NCI-H748 treated with DMSO at 0.1 percent for 48 hours (cell line): Measurements from ENCODE around the gene ITGAE.
A peak's percentile ranks its signal among the peaks of the same experiment; 100 is the strongest.
"Not testable (repeated sequence)": the region's sequence is repeated elsewhere in the genome, so short reads cannot be mapped to it uniquely, and the experiment has no call there.

ENCODE experiments used
- DNase-seq: peaks from one replicate; lab custom pipeline; 2025; lab: John Stamatoyannopoulos, UW

Gene ITGAE

DNA sequence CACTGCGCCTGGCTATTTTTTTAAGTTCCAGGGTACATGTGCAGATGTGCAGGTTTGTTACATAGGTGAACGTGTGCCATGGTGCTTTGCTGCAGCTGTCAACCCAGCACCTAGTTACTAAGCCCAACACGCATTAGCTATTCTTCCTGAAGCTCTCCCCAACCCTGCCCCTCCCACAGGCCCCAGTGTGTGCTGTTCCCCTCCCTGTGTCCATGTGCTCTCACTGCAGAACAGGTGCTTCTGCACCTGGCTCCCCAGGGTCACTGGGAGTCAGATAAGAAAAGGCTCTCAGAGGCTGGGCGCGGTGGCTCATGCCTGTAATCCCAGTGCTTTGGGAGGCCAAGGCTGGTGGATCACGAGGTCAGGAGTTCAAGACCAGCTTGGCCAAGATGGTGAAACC, 71.1 kb downstream of the ITGAE start:
- DNase-seq, result no peak

DNA sequence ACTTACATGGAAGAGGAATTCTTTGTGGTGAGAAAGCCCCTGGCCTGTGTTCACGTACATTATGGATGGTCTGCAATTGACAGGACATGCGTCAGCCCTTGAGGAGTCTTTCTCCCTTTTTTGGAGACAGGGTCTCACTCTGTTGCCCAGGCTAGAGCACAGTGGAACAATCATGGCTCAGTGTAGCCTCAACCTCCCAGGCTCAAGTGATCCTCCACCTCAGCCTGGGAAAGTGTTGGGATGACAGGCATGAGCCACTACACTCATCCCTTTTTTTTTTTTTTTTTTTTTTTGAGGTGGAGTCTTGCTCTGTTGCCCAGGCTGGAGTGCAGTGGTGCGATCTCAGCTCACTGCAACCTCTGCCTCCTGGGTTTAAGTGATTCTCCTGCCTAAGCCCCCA, 72.9 kb downstream of the ITGAE start:
- DNase-seq, result not testable (repeated sequence)

DNA sequence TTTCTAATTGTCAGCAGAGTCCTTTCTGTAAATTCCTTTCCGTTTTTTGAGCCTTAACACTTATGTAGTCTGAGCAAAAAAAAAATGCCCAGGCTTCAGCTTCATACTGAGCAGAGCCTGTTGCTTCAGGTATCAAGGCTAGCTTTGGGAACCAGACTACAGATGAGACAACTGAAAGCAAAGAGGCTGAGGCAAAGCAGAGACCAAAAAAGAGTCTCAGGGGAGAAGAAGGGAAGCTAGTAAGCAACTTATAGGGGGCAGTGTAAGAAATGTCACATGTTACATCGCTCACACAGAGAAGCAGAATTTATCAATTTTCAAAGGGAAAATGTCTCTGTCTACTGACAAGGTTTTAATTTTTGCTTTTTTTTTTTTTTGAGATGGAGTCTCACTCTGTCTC, 73.9 kb downstream of the ITGAE start:
- DNase-seq, result no peak

DNA sequence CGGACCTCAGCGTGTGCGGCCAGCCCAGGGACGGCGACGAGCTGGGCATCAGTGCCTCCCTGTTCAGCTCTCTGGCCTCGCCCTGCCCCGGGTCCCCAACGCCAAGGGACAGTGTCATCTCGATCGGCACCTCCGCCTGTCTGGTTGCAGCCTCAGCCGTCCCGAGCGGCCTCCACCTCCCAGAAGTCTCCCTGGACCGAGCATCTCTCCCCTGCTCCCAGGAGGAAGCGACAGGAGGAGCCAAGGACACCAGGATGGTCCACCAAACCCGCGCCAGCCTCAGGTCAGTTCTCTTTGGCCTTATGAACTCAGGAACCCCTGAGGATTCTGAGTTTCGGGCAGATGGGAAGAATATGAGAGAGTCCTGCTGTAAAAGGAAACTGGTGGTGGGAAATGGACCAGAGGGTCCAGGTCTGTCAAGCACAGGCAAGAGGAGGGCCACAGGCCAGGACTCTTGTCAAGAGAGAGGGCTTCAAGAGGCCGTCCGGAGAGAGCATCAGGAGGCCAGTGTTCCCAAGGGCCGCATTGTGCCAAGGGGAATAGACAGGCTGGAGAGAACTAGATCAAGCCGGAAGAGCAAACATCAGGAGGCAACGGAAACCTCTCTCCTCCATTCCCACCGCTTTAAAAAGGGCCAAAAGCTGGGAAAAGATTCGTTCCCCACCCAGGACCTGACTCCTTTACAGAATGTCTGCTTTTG, 76.5 kb downstream of the ITGAE start:
- DNase-seq, result no peak

DNA sequence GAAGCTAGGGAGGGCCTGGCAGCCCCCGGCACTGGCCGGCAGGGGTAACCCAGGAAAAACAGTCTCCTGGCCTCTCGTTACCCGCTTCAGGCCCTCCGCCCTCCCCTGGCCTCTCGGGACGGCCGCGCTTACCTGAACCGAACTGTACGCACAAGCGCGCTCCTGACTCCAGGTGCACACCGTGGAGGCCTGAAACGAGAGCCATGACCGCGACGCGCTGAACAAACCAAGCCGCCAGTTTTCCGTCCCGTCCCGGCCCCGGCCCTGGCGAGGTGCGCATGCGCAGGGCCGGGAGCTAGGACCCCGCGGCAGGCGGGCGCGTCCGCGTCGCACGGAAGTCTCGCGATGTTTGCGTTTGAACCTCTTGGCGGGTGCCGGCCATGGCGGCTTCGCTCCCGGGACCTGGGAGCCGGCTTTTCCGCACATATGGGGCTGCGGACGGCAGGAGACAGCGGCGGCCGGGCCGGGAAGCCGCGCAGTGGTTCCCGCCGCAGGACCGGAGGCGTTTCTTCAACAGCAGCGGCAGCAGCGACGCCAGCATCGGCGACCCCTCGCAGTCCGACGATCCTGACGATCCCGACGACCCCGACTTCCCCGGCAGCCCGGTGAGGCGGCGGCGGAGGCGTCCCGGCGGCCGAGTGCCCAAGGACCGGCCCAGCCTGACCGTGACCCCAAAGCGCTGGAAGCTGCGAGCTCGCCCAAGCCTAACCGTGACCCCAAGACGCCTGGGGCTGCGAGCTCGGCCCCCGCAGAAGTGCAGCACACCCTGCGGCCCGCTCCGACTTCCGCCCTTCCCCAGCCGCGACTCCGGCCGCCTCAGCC, 77.2 kb downstream of the ITGAE start, which contains the start of gene HASPIN:
Gene HASPIN (plus strand): TSS at position 348 of the 822 bp plus-strand sequence. CDS start 33 bp downstream, at position 381.
- DNase-seq, result peak; percentile 85

DNA sequence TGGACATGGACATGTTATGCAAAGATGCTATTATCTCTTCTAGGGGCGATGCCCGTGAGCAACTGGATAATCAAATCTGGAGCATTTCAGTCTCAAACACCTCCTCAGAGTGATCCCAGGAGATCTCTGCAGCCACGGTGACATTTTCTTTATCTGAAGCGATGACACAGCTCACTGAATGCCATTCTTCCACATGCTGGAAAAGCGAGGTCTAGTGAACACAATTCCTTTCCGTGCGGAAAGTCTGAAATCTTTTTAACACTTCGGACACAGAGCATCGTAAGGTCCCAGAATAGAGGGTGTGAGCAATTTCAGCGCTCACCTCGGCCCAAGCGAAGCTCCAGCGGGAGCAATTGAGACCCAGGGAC, 77.8 kb downstream of the ITGAE start:
- DNase-seq, result no peak

DNA sequence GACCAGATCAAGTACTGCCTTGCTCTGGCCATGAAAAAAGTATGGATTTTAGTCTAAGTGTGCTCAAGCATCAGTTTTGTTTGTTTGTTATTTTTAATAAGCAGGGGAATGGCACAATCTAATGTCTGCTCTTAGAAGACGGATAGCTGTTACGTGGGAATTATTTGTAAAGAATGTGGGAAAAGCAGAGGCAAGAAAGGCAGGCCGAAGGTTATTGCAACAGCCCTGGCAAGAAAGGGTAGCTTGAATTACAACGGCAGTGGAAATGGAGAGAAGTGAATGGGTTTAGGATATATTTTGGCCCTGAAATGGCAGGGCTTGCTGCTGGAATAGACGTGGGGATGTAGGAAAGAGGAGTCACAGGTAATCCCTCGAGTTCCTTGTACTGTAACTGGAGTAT, 78.3 kb downstream of the ITGAE start:
- no peak for DNase-seq

DNA sequence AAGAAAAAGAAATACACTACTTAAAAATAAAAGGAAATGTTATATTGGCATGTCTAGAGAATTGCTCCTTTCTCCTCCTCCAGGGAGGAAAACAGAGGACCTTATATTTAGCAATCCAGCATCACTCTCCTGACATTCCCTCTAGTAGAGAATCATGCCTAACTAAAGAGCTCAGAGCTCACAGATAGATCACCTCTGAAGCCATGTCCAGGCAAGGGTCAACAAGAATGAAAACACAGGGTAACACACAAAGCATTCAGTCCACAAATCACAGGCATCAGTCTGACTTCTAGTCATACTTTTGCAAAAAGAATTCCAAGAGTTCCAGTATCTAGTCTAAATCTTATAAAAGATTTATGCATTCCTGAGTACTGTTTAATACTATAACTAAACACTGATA, 81.7 kb downstream of the ITGAE start:
- no peak for DNase-seq

DNA sequence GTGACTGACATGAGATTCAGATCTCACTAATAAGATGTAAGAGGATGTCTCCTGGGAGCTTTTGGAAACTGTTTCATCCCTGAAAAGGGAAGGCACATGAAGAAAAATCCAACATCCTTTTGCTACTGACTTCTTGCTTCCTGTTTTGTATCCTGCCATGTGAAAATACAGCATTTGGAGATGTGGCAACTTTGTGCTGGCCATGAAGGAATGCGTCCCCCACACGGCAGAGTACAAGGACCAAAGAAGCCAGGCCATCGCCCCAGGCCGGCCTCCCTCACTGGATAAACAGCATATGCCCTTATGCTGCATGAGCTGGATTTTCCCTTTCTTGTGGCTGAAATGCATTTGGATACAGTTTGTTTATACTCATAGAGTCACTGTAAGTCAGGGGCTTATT, 82.8 kb downstream of the ITGAE start:
- DNase-seq, result no peak

DNA sequence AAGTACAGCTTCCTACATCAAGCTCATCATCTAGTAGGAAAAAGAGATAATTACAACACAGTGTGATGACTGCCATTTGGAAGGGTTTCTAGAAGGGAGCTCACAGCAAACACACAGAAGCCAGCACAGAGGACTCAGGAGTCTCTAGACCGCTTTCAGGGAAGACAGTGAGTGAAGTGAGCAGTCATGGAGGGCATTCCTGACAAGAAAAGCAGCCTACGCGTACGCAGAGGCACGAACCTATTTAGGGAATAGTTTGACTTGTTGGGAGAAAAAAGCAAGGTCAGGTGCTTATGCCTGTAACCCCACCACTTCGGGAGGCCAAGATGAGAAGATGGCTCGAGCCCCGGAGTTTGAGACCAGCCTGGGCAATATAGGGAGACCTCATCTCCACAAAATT, 85.7 kb downstream of the ITGAE start:
- no peak for DNase-seq

DNA sequence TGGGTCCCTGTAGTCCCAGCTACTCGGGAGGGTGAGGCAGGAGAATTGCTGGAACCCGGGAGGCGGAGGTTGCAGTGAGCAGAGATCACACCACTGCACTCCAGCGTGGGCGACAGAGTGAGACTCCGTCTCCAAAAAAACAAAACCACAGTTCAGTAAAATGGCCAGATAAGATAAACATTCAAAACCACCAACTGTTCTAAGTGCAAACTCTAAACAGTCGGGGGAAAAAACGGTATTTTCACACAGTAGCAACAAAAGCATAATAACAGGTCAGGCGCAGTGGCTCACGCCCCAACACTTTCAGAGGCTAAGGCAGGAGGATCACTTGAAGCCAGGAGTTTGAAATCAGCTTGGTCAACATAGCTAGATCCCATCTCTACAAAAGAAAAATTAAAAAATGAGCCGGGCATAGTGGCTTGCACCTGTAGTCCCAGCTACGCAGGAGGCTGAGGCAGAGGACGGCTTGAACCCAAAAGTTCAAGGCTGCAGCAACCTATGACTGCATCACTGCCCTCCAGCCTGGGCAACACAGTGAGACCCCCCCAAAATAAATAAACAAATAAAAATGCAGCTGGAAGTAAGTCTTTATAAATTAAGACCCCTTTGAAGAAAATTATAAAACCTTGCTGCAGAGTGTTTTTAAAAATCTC, 88.1 kb downstream of the ITGAE start:
- no peak for DNase-seq

DNA sequence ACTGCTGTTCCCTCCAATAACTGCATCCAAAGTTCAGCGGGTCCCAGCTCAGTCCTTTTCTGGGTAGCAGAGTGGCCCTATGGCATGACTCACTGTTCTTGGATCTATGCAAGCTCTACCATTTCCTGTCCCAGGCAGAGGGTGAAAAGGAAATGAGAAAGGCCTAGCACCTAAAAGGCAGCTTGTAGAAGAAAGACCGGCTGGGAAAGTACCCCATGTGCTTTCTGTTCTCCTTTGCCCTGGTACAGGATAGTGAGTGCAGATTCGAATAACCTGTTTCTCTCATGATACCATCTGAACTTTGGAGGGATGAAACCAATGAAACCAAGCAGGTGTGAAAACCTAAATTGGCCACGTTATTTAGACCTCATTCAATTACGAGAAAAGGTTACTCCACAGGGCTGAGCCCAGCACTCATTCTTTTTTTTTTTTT, 90.0 kb downstream of the ITGAE start:
- DNase-seq, result no peak

DNA sequence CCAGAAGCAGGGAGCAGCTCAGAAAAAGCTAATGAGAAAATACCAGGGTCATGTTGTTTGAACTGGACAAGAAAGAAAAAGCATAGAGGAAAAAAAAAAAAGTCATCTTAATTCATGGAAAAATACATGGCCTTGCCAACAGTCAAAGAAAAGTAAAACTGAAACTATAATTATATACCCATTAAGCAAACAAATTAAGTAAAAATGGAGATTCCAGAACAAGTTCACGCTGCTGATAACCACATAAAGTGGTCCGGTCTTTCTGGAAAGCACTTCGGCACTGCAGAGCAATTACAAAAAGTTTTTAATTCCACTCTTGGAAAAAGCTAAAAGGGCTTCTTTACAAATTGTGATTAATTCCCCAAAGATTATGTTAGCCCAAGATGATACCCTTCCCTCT, 92.6 kb downstream of the ITGAE start:
- DNase-seq, result no peak

DNA sequence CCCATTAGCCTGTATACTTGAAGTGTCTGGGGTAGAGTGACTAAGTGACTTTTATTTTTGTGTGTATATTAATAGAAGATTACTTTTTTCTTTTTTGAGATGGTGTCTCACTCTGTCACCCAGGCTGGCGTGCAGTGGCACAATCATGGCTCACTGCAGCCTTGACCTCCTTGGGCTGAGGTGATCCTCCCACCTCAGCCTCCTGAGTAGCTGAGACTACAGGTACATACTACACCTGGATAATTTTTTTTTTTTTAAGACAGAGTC, 95.3 kb downstream of the ITGAE start:
- not testable (repeated sequence) for DNase-seq

DNA sequence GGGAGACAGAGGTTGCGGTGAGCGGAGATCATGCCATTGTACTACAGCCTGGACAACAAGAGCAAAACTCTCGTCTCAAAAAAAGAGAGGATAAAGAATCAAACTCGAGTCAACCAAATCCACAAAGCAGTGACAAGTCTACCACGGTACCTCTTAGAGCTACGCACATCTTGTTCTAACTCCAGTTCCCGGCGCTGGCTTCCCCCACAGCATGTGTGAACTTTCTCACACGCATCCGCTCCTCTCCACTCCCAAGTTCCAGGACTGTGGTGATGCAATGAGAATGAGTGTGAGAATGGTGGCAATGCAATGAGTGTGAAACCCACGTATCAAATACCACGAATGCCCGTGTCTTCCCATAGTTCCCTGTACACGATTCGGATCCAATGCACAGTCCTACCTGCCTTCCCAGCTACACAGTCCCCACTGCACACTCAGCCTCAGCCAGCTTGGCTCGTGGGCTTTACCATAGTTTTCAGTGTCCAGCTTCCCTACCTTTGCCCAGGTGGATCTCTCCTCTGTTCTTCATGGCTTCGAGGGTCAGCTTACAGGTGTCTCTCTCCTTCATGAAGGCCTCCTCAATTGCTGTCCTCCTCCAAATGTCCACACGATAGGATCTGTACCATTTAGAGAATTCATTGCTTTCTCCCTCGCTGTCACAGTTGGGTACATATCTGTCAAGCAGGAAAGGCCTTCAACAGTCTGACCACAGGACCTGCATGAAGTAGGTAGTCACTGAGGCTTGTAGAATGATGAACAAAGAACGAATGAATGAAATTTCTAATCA, 95.9 kb downstream of the ITGAE start:
- DNase-seq, result no peak

DNA sequence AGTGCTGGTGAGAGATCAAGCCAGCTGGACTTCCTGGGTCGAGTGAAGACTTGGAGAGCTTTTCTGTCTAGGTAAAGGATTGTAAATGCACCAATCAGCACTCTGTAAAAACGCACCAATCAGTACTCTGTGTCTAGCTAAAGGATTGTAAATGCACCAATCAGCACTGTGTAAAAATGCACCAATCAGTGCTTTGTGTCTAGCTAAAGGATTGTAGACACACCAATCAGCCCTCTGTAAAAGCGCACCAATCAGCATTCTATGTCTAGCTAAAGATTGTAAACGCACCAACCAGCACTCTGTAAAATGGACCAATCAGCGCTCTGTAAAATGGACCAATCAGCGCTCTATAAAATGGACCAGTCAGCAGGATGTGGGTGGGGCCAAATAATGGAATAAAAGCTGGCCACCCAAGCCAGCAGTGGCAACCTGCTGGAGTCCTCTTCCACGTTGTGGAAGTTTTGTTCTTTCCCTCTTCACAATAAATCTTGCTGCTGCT, 98.9 kb downstream of the ITGAE start:
- not testable (repeated sequence) for DNase-seq

DNA sequence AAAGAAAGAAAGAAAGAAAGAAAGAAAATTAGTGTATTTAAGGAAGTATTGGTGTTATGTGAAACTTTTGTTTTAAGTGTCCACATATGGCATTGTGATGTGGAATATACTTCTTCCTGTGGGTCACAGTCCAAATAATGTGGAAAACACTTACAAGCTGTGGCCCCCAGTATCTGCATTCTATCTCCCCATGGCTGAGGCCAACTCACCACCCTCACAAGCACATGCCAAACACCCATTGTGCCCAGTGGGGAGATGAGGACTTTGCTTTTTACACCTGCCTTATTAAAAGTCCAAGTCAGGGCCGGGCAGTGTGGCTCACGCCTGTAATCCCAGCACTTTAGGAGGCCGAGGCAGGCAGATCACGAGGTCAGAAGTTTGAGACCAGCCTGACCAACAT, 101.0 kb downstream of the ITGAE start:
- no peak for DNase-seq

DNA sequence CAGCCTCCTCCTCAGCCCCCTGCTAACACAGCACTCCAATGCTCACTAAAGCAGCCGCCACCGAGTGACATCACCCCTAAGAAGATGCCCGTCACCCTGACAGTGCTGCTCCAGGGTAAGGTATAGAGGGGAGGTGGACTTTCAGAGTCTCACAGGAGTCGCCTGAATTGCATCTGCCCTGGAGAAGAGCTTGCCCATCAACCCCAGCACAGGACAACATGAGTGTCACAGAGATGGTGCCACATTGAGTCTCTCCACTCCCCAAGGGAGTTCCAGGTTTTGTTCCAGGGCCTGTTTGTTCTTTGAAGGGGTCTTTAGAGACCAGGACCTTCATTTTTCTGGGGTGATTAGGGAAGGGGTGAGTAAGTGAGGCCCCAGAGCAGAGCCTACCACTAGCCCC, 102.8 kb downstream of the ITGAE start:
- DNase-seq, result no peak

DNA sequence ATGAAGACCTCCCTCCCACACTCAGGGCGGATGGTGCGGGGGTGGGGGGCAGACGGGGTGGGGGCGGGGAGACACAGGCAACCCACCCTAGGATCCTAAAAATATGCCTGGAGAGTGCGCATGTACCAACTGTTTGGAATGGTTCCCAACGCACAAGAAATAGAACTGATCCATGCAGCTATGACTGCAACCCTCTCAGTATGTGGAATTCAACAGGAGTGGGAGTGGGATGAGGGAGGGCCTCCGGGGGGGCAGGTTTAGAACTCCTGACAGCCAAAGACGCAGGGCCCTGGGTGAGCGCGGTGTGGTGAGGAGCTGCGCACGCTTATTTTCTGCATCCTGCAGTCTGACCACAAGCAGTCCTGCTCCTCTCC, 103.9 kb downstream of the ITGAE start:
- DNase-seq, result no peak

DNA sequence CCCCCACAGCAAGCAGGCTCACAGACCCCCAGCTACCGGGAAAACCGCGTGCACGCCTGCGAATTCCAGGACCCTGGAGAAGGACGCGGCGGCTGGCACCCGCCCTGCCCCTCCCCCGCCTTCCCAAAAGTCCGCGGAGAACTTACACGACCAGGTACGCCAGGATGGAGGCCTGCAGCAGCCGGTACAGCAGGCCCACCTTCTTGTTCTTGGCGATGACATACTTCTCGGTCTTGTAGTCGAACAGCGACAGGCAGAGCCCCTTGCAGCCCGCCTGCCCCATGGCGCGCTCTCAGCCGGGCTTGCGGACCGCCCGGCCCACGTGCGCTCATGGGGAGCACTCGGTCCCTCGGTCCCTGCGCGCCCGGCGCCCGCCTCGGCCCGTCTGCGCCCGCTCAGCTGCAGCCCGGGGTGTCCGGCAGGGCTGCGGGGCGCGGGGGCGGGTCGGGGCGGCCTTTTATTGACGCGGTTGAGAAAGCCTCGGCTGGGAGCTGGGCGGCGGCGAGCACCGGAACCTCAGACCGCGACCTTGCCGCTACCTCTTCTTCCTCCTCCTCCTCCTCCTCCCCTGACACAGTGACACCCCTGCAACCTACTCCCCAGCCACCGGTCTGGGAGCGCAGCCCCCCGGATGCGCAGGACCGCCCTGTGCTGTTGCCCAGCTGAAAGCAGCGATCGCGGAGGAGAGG, 105.1 kb downstream of the ITGAE start, which contains the start of gene P2RX5:
Gene P2RX5 (minus strand): TSS at position 433 of the 689 bp plus-strand sequence. CDS start 150 bp downstream, at position 283.
- DNase-seq, result no peak

DNA sequence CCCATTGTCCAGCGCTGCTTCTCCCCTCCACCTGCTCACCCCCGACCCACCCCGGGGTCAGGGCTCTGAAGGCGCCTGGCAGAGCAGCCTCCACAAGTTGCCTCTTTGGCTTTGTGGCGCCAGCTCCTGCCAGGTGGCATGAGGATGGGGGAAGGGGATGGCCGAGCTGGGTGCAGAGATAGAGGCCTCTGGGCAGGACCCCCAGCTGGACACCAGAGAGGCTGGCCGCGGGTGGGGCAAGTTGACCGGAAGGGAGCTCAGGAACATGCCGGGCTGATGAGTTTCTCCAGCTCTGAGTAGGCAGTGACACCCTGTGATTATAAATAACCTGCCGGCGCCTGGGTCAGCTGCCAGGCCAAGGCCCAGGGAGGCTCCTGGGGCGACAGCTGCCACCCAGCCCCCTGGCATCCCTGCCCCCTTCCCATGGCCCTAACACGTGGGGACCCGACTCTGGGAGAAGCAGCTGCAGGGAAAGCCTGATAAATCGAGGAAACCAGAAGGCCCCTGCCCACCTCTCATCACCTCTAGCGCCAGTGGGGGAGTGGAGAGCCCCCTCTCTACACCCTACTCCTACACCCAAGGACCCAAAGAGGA, 105.8 kb downstream of the ITGAE start:
- DNase-seq, result no peak
